Stimulated activated naive CD8-positive, alpha-beta T cell treated with anti-CD3 and anti-CD28 coated beads, Interleukin-15, Interleukin-2, amounts not matched to agents 100 ng/mL and 50 ng/mL, for 24 hours (primary cell): ENCODE measurements around the gene MKRN2.
A peak's percentile ranks its signal among the peaks of the same experiment; 100 is the strongest.

ENCODE experiments used
- H3K27ac Mint-ChIP-seq: one replicate; pipeline ENCODE4 v1.8.0; 2021; ENCODE audit warnings: mild to moderate bottlenecking, mixed read lengths
- H3K27me3 Mint-ChIP-seq: one replicate; pipeline ENCODE4 v1.8.0; 2021; ENCODE audit warnings: mixed read lengths
- H3K36me3 Mint-ChIP-seq: one replicate; pipeline ENCODE4 v1.8.0; 2021; ENCODE audit warnings: low read depth, mixed read lengths
- H3K4me1 Mint-ChIP-seq: one replicate; pipeline ENCODE4 v1.8.0; 2021; ENCODE audit warnings: low read depth, mixed read lengths
- H3K4me3 Mint-ChIP-seq: one replicate; pipeline ENCODE4 v1.8.0; 2021; ENCODE audit warnings: mild to moderate bottlenecking, mixed read lengths
- H3K9me3 Mint-ChIP-seq: one replicate; pipeline ENCODE4 v1.8.0; 2021; ENCODE audit warnings: mixed read lengths

MKRN2 gene

GRCh38 chr3:12556690-12557472, at the start of gene MKRN2:
TSS of gene MKRN2 (plus strand) at chr3:12557087. CDS start at chr3:12557151, 64 bp downstream.
- peaks cover 61% of the 10 kb centered on the region for H3K4me1 Mint-ChIP-seq
- peaks cover 21% of the 10 kb centered on the region for H3K27me3 Mint-ChIP-seq
- no peaks in the 10 kb centered on the region for H3K36me3 Mint-ChIP-seq
- peak within 1 kb of the TSS; percentile 90 for H3K4me3 Mint-ChIP-seq
- no peaks in the 10 kb centered on the region for H3K9me3 Mint-ChIP-seq
- H3K27ac Mint-ChIP-seq, result peak within 1 kb of the TSS; percentile 86

GRCh38 chr3:12507591-12508281, 49.2 kb upstream of the MKRN2 start:
- Mint-ChIP-seq H3K9me3 (no peaks in the 10 kb centered on the region), H3K36me3 (peaks cover 63% of the 10 kb centered on the region), H3K27ac (no peak overlapping the region), H3K27me3 (no peaks in the 10 kb centered on the region), H3K4me1 (no peaks in the 10 kb centered on the region), H3K4me3 (no peak overlapping the region)

- no peaks in the 10 kb centered on the region for H3K27me3 Mint-ChIP-seq
- H3K4me3 Mint-ChIP-seq, result no peak overlapping the region
- H3K36me3 Mint-ChIP-seq, result peaks cover 62% of the 10 kb centered on the region
- H3K4me1 Mint-ChIP-seq, result no peaks in the 10 kb centered on the region
- H3K9me3 Mint-ChIP-seq, result no peaks in the 10 kb centered on the region
- no peak overlapping the region for H3K27ac Mint-ChIP-seq
These were observed 48.6 kb upstream of the MKRN2 start for GRCh38 chr3:12508291-12508700.

- Mint-ChIP-seq H3K4me3 (no peak overlapping the region), H3K9me3 (no peaks in the 10 kb centered on the region), H3K4me1 (no peaks in the 10 kb centered on the region), H3K27me3 (no peaks in the 10 kb centered on the region), H3K36me3 (peaks cover 60% of the 10 kb centered on the region), H3K27ac (no peak overlapping the region)
These were observed 47.4 kb upstream of the MKRN2 start for GRCh38 chr3:12509466-12509865.

GRCh38 chr3:12512534-12513118, 44.3 kb upstream of the MKRN2 start:
- H3K4me1 Mint-ChIP-seq, result no peaks in the 10 kb centered on the region
- no peak overlapping the region for H3K27ac Mint-ChIP-seq
- H3K9me3 Mint-ChIP-seq, result no peaks in the 10 kb centered on the region
- H3K4me3 Mint-ChIP-seq, result no peak overlapping the region
- H3K36me3 Mint-ChIP-seq, result peaks cover 51% of the 10 kb centered on the region
- no peaks in the 10 kb centered on the region for H3K27me3 Mint-ChIP-seq

- Mint-ChIP-seq H3K36me3 (peaks cover 54% of the 10 kb centered on the region), H3K27ac (no peak overlapping the region)
These were observed 43.0 kb upstream of the MKRN2 start for GRCh38 chr3:12513694-12514446.

GRCh38 chr3:12515631-12516030, 41.3 kb upstream of the MKRN2 start:
- Mint-ChIP-seq H3K27ac (no peak overlapping the region), H3K4me1 (no peaks in the 10 kb centered on the region), H3K4me3 (no peak overlapping the region), H3K27me3 (no peaks in the 10 kb centered on the region), H3K36me3 (peaks cover 57% of the 10 kb centered on the region), H3K9me3 (no peaks in the 10 kb centered on the region)

More at GRCh38 chr3:12513694-12514446, 43.0 kb upstream of the MKRN2 start:
- Mint-ChIP-seq H3K4me1 (no peaks in the 10 kb centered on the region), H3K27me3 (no peaks in the 10 kb centered on the region), H3K4me3 (no peak overlapping the region), H3K9me3 (no peaks in the 10 kb centered on the region)

- Mint-ChIP-seq H3K27ac (no peak overlapping the region), H3K27me3 (no peaks in the 10 kb centered on the region), H3K9me3 (no peaks in the 10 kb centered on the region), H3K4me1 (no peaks in the 10 kb centered on the region), H3K36me3 (peaks cover 61% of the 10 kb centered on the region), H3K4me3 (no peak overlapping the region)
These were observed 40.0 kb upstream of the MKRN2 start for GRCh38 chr3:12516873-12517272.

GRCh38 chr3:12518261-12519028, 38.4 kb upstream of the MKRN2 start:
- H3K4me3 Mint-ChIP-seq, result no peak overlapping the region
- H3K27ac Mint-ChIP-seq, result no peak overlapping the region
- H3K4me1 Mint-ChIP-seq, result no peaks in the 10 kb centered on the region
- no peaks in the 10 kb centered on the region for H3K27me3 Mint-ChIP-seq
- peaks cover 59% of the 10 kb centered on the region for H3K36me3 Mint-ChIP-seq
- no peaks in the 10 kb centered on the region for H3K9me3 Mint-ChIP-seq

GRCh38 chr3:12521010-12521409, 35.9 kb upstream of the MKRN2 start:
- H3K27ac Mint-ChIP-seq, result no peak overlapping the region
- no peaks in the 10 kb centered on the region for H3K9me3 Mint-ChIP-seq
- no peak overlapping the region for H3K4me3 Mint-ChIP-seq
- H3K36me3 Mint-ChIP-seq, result peaks cover 68% of the 10 kb centered on the region
- H3K27me3 Mint-ChIP-seq, result no peaks in the 10 kb centered on the region
- no peaks in the 10 kb centered on the region for H3K4me1 Mint-ChIP-seq

- Mint-ChIP-seq H3K4me1 (no peaks in the 10 kb centered on the region), H3K36me3 (peaks cover 71% of the 10 kb centered on the region), H3K27ac (no peak overlapping the region), H3K4me3 (no peak overlapping the region), H3K27me3 (no peaks in the 10 kb centered on the region), H3K9me3 (no peaks in the 10 kb centered on the region)
These were observed 34.2 kb upstream of the MKRN2 start for GRCh38 chr3:12522721-12523120.

- no peaks in the 10 kb centered on the region for H3K9me3 Mint-ChIP-seq
- H3K27me3 Mint-ChIP-seq, result no peaks in the 10 kb centered on the region
- peaks cover 23% of the 10 kb centered on the region for H3K4me1 Mint-ChIP-seq
- peaks cover 71% of the 10 kb centered on the region for H3K36me3 Mint-ChIP-seq
- H3K27ac Mint-ChIP-seq, result no peak overlapping the region
- no peak overlapping the region for H3K4me3 Mint-ChIP-seq
These were observed 29.1 kb upstream of the MKRN2 start for GRCh38 chr3:12527757-12528143.

- Mint-ChIP-seq H3K27me3 (no peaks in the 10 kb centered on the region), H3K36me3 (peaks cover 59% of the 10 kb centered on the region), H3K9me3 (no peaks in the 10 kb centered on the region), H3K4me1 (peaks cover 23% of the 10 kb centered on the region), H3K4me3 (no peak overlapping the region), H3K27ac (peak overlapping the region; percentile 86)
These were observed 24.7 kb upstream of the MKRN2 start for GRCh38 chr3:12532182-12532581.

- Mint-ChIP-seq H3K4me1 (peaks cover 9% of the 10 kb centered on the region), H3K9me3 (no peaks in the 10 kb centered on the region), H3K27me3 (no peaks in the 10 kb centered on the region), H3K27ac (no peak overlapping the region), H3K4me3 (no peak overlapping the region), H3K36me3 (peaks cover 36% of the 10 kb centered on the region)
These were observed 20.5 kb upstream of the MKRN2 start for GRCh38 chr3:12536423-12536822.
